ENCODE measurements around the gene PTPRM.

The PTPRM gene

GRCh38 chr18:7871560-7872456 lies 304.7 kb downstream of the PTPRM start:
- H3K79me2 ChIP-seq (ENCODE audit: insufficient read depth, low read length) = no peaks in the 10 kb centered on the region
- no peaks in the 10 kb centered on the region for H3K9me2 ChIP-seq (replicated peaks; ENCODE audit: insufficient read depth, low read length)
- no peak overlapping the region for H3K9ac ChIP-seq (ENCODE audit: low read length)
- no peak for TF ChIP-seq CTCF (IDR thresholded peaks at IDR 0.05; ENCODE audit: insufficient read depth, low read length, poor library complexity, severe bottlenecking)
- TF ChIP-seq EZH2phosphoT487 (conservative IDR thresholded peaks at IDR 0.05; ENCODE audit: low read length) = no peak
- H4K20me1 ChIP-seq (ENCODE audit: low read depth, low read length) = no peaks in the 10 kb centered on the region
- no peaks in the 10 kb centered on the region for H3K27me3 ChIP-seq (ENCODE audit: low read length)
- H3K4me3 ChIP-seq (ENCODE audit: insufficient read depth, low read length, poor library complexity, severe bottlenecking) = no peak overlapping the region
- no peaks in the 10 kb centered on the region for H3K9me3 ChIP-seq (ENCODE audit: insufficient read depth, low read length)
- H2AFZ ChIP-seq (ENCODE audit: low read depth, low read length, severe bottlenecking) = no peak overlapping the region
- no peak overlapping the region for H3K27ac ChIP-seq (ENCODE audit: low read depth, low read length)
- H3K4me2 ChIP-seq (ENCODE audit: low read depth, low read length, poor library complexity, severe bottlenecking) = no peak overlapping the region
- H3F3A ChIP-seq (ENCODE audit: insufficient read depth) = no peaks in the 10 kb centered on the region
- H3K36me3 ChIP-seq (ENCODE audit: low read length) = no peaks in the 10 kb centered on the region

GRCh38 chr18:7872569-7872968 lies 305.5 kb downstream of the PTPRM start:
- no peak overlapping the region for H3K4me2 ChIP-seq (ENCODE audit: low read depth, low read length, poor library complexity, severe bottlenecking)
- no peaks in the 10 kb centered on the region for H4K20me1 ChIP-seq (ENCODE audit: low read depth, low read length)
- H3K4me3 ChIP-seq (ENCODE audit: insufficient read depth, low read length, poor library complexity, severe bottlenecking) = no peak overlapping the region
- no peaks in the 10 kb centered on the region for H3F3A ChIP-seq (ENCODE audit: insufficient read depth)
- H3K9me2 ChIP-seq (replicated peaks; ENCODE audit: insufficient read depth, low read length) = no peaks in the 10 kb centered on the region
- H3K79me2 ChIP-seq (ENCODE audit: insufficient read depth, low read length) = no peaks in the 10 kb centered on the region
- H3K27ac ChIP-seq (ENCODE audit: low read depth, low read length) = no peak overlapping the region
- no peaks in the 10 kb centered on the region for H3K9me3 ChIP-seq (ENCODE audit: insufficient read depth, low read length)
- TF ChIP-seq EZH2phosphoT487 (conservative IDR thresholded peaks at IDR 0.05; ENCODE audit: low read length) = no peak
- no peak for TF ChIP-seq CTCF (IDR thresholded peaks at IDR 0.05; ENCODE audit: insufficient read depth, low read length, poor library complexity, severe bottlenecking)
- no peaks in the 10 kb centered on the region for H3K36me3 ChIP-seq (ENCODE audit: low read length)
- H3K27me3 ChIP-seq (ENCODE audit: low read length) = no peaks in the 10 kb centered on the region
- no peak overlapping the region for H3K9ac ChIP-seq (ENCODE audit: low read length)
- no peak overlapping the region for H2AFZ ChIP-seq (ENCODE audit: low read depth, low read length, severe bottlenecking)

- no peak overlapping the region for H3K9ac ChIP-seq (ENCODE audit: low read length)
- no peaks in the 10 kb centered on the region for H4K20me1 ChIP-seq (ENCODE audit: low read depth, low read length)
- no peaks in the 10 kb centered on the region for H3K9me3 ChIP-seq (ENCODE audit: insufficient read depth, low read length)
- H3K4me3 ChIP-seq (ENCODE audit: insufficient read depth, low read length, poor library complexity, severe bottlenecking) = no peak overlapping the region
- H3K27me3 ChIP-seq (ENCODE audit: low read length) = no peaks in the 10 kb centered on the region
- H3K36me3 ChIP-seq (ENCODE audit: low read length) = no peaks in the 10 kb centered on the region
- no peak overlapping the region for H2AFZ ChIP-seq (ENCODE audit: low read depth, low read length, severe bottlenecking)
- no peaks in the 10 kb centered on the region for H3K79me2 ChIP-seq (ENCODE audit: insufficient read depth, low read length)
- no peaks in the 10 kb centered on the region for H3K9me2 ChIP-seq (replicated peaks; ENCODE audit: insufficient read depth, low read length)
- no peak for TF ChIP-seq EZH2phosphoT487 (conservative IDR thresholded peaks at IDR 0.05; ENCODE audit: low read length)
- TF ChIP-seq CTCF (IDR thresholded peaks at IDR 0.05; ENCODE audit: insufficient read depth, low read length, poor library complexity, severe bottlenecking) = no peak
- no peak overlapping the region for H3K27ac ChIP-seq (ENCODE audit: low read depth, low read length)
- H3K4me2 ChIP-seq (ENCODE audit: low read depth, low read length, poor library complexity, severe bottlenecking) = no peak overlapping the region
- H3F3A ChIP-seq (ENCODE audit: insufficient read depth) = no peaks in the 10 kb centered on the region
Measured at GRCh38 chr18:7873316-7873715, 306.2 kb downstream of the PTPRM start.

Data from SU-DHL-6 (cell line).